ENCODE results near the gene KLRG1. TPM values are rescaled to one million over a fixed set of nuclear protein-coding genes. Genes with fewer than 3 reads are reported as not detected.

KLRG1 gene
- total and polyA plus RNA-seq, 2 of the 8 experiments (the other 6 are each of a cell fraction or from before 2014, with no cell fraction given) = 7.9 to 12.8 TPM

DNA sequence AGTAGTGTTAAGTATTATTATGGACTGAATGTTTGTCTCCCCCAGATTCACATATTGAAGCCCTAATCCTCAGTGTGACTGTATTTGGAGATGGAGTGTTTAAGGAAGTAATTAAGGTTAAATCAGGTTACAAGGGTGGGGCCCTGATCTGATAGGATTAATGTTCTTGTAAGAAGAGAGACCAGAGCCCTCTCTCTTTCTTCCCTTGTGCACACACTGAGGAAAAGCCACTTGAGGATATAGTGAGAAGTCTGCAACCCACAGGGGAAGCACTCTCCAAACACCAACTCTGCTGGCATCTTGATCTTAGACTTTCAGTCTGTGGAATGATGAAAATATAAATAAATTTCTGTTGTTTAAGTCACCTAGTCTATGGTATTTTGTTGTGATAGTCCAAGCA, 2.2 kb upstream of the KLRG1 start:
- Histone ChIP-seq H3K9ac (replicated peaks in 1 of 4; ENCODE audit: extremely low read depth in 1 of 4, low read depth in 3 of 4, low read length in 3 of 4) (no peak overlapping the region), H4K8ac (ENCODE audit: extremely low read depth, insufficient read depth, low read length) (no peak overlapping the region), H2BK120ac (replicated peaks; ENCODE audit: low read depth, low read length) (no peak overlapping the region), H3K79me1 (ENCODE audit: low read depth, low read length) (no peaks in the 10 kb centered on the region), H3K14ac (ENCODE audit: insufficient read length) (no peak overlapping the region), H3K4me1 (replicated peaks in 1 of 4; ENCODE audit: control insufficient read depth in 3 of 4, insufficient read depth in 4 of 4, low read length in 3 of 4) (no peaks in the 10 kb centered on the region), H2BK15ac (ENCODE audit: low read length) (no peak overlapping the region), H3K9me3 (ENCODE audit: insufficient read depth in 2 of 2, low read depth in 1 of 2, low read length in 1 of 2) (no peaks in the 10 kb centered on the region), H3K27ac (ENCODE audit: low read depth, low read length) (no peak overlapping the region), H3K79me2 (ENCODE audit: control insufficient read depth in 1 of 2, insufficient read depth in 2 of 2, low read length in 2 of 2) (no peaks in the 10 kb centered on the region), H4K91ac (replicated peaks; ENCODE audit: insufficient read length, low read length) (no peak overlapping the region), H3K56ac (replicated peaks; ENCODE audit: insufficient read length, low read depth, low read length) (no peak overlapping the region), H3K4me2 (ENCODE audit: insufficient read depth in 1 of 2, low read depth in 2 of 2, low read length in 2 of 2) (no peak overlapping the region), H4K20me1 (replicated peaks in 1 of 2; ENCODE audit: control insufficient read depth in 1 of 2, insufficient read depth in 2 of 2, low read length in 2 of 2) (no peaks in the 10 kb centered on the region), H3K23me2 (ENCODE audit: low read depth, low read length) (no peaks in the 10 kb centered on the region), H3K23ac (ENCODE audit: insufficient read length) (no peak overlapping the region), H4K5ac (ENCODE audit: insufficient read length, low read depth, low read length) (no peak overlapping the region), H2BK5ac (ENCODE audit: low read depth, low read length) (no peak overlapping the region), H2AFZ (ENCODE audit: low read length) (no peak overlapping the region), H3K4ac (replicated peaks; ENCODE audit: insufficient read length, low read depth, low read length) (no peak overlapping the region), H2AK5ac (ENCODE audit: low read depth, low read length) (no peak overlapping the region), H2BK20ac (ENCODE audit: low read length) (no peak overlapping the region), H3K4me3 (ENCODE audit: extremely low read depth in 1 of 4, insufficient read depth in 2 of 4, low read depth in 3 of 4, low read length in 4 of 4) (no peak overlapping the region), H3K27me3 (replicated peaks in 1 of 4; ENCODE audit: control insufficient read depth in 3 of 4, extremely low read depth in 1 of 4, insufficient read depth in 3 of 4, low read length in 3 of 4) (no peaks in the 10 kb centered on the region), H3K18ac (ENCODE audit: extremely low read depth, low read length) (no peak overlapping the region), H3K36me3 (ENCODE audit: control insufficient read depth in 2 of 4, insufficient read depth in 4 of 4, low read length in 3 of 4) (no peaks in the 10 kb centered on the region), H2BK12ac (ENCODE audit: low read depth, low read length) (no peak overlapping the region)
- DNase-seq (ENCODE audit: low read depth in 1 of 2, low spot score in 2 of 2) (no peak), FAIRE-seq (no peak)
- ChIA-PET CTCF (ENCODE audit: partially characterized antibody) (no interaction called here), POLR2A (ENCODE audit: partially characterized antibody) (interaction anchor here (1.5 kb wide), 1 partner anchor 38 kb away, joined by 3 read pairs; the partner anchor contains the start of gene M6PR)
- TF ChIP-seq CHD2 (IDR thresholded peaks at IDR 0.05; ENCODE audit: low read length) (no peak), SP1 (IDR thresholded peaks at IDR 0.05; ENCODE audit: low read depth, low read length) (no peak), TAF1 (IDR thresholded peaks at IDR 0.05; ENCODE audit: low read depth, low read length) (no peak), POLR2AphosphoS5 (IDR thresholded peaks at IDR 0.05; ENCODE audit: low read depth, low read length) (no peak), GABPA (IDR thresholded peaks at IDR 0.05; ENCODE audit: borderline replicate concordance, insufficient read depth, low read length) (no peak), JUN (IDR thresholded peaks at IDR 0.05; ENCODE audit: low read depth, low read length) (no peak), SAP30 (IDR thresholded peaks at IDR 0.05; ENCODE audit: insufficient read depth, insufficient replicate concordance, low read length) (no peak), BCL11A (IDR thresholded peaks at IDR 0.05; ENCODE audit: low read depth in 2 of 2, low read length in 2 of 2) (no peak), TBP (IDR thresholded peaks at IDR 0.05; ENCODE audit: low read depth, low read length) (no peak), BRCA1 (IDR thresholded peaks at IDR 0.05; ENCODE audit: low read depth, low read length) (no peak), PHF8 (conservative IDR thresholded peaks at IDR 0.05; ENCODE audit: low read depth, low read length) (no peak), ASH2L (IDR thresholded peaks at IDR 0.05; ENCODE audit: low read length) (no peak), EP300 (IDR thresholded peaks at IDR 0.05; ENCODE audit: borderline replicate concordance in 1 of 2, low read depth in 2 of 2, low read length in 2 of 2) (no peak), SRF (IDR thresholded peaks at IDR 0.05; ENCODE audit: low read depth, low read length) (no peak), SIRT6 (IDR thresholded peaks at IDR 0.05; ENCODE audit: low read length) (no peak)
- TF ChIP-seq, protein P1, sequence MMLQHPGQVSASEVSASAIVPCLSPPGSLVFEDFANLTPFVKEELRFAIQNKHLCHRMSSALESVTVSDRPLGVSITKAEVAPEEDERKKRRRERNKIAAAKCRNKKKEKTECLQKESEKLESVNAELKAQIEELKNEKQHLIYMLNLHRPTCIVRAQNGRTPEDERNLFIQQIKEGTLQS (IDR thresholded peaks at IDR 0.05; ENCODE audit: insufficient read depth, low read depth, low read length) = no peak

All from H1 (cell line).